ENCODE data around the gene TLE4.

The TLE4 gene

GRCh38 chr9:79663878-79664277 is 92.1 kb downstream of the TLE4 start:
- Histone ChIP-seq H3K36me3 (peaks cover 26 to 85% (median 68%) of the 10 kb centered on the region in 11 experiments), H3K9me3 (replicated peaks in 1 of 11) (no peaks in the 10 kb centered on the region), H3K4me1 (peaks cover 18 to 51% (median 29%) of the 10 kb centered on the region in 10 experiments), H3K27ac (peak overlapping the region in 1 of 11 experiments; percentile 14; a peak in 1 of 22 replicates), H3K4me3 (no peak overlapping the region), H4K20me1 (peaks cover 0 to 36% (median 15%) of the 10 kb centered on the region in 11 experiments; a peak in 12 of 22 replicates), H3K9ac (no peak overlapping the region), H3K27me3 (no peaks in the 10 kb centered on the region), H3K4me2 (peak overlapping the region in 5 of 11 experiments; percentile 7 to 42 (median 15); a peak in 6 of 22 replicates)
- no peak for TF ChIP-seq Cebpa-rat (IDR thresholded peaks at IDR 0.05)

- Histone ChIP-seq H4K20me1 (peaks cover 0 to 41% (median 15%) of the 10 kb centered on the region in 11 experiments; a peak in 12 of 22 replicates), H3K4me3 (no peak overlapping the region), H3K4me2 (peak overlapping the region in 4 of 11 experiments; percentile 10 to 42 (median 20); a peak in 5 of 22 replicates), H3K9ac (no peak overlapping the region), H3K27ac (peak overlapping the region in 1 of 11 experiments; percentile 14; a peak in 1 of 22 replicates), H3K4me1 (peaks cover 18 to 52% (median 29%) of the 10 kb centered on the region in 10 experiments), H3K9me3 (replicated peaks in 1 of 11) (no peaks in the 10 kb centered on the region), H3K27me3 (no peaks in the 10 kb centered on the region), H3K36me3 (peaks cover 24 to 86% (median 68%) of the 10 kb centered on the region in 11 experiments)
- no peak for TF ChIP-seq Cebpa-rat (IDR thresholded peaks at IDR 0.05)
Observed at GRCh38 chr9:79664375-79664831, 92.6 kb downstream of the TLE4 start.

DNA sequence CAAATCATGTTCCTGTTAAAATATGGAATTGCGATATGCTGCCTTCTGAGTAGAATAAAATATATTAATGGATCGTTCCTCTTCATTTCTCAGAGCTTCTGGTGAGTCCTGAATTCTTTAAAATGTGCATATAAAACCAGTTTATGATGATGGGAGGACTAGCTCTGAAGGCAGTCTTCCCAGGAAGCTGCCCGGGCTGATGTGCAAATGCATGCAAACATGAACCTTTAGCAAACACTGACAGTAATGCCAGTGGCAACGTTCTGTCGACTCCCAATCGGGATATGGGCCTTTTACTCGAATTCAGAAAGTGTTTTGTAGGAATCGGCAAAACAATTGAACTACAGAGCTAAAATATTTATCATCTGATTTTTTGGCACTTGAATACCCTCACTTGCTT is 93.6 kb downstream of the TLE4 start:
- Histone ChIP-seq H3K27me3 (no peaks in the 10 kb centered on the region), H3K4me1 (peaks cover 18 to 52% (median 29%) of the 10 kb centered on the region in 10 experiments), H3K9ac (no peak overlapping the region), H4K20me1 (peaks cover 0 to 46% (median 17%) of the 10 kb centered on the region in 11 experiments; a peak in 12 of 22 replicates), H3K27ac (no peak overlapping the region), H3K36me3 (peaks cover 26 to 88% (median 69%) of the 10 kb centered on the region in 11 experiments), H3K9me3 (replicated peaks in 1 of 11) (no peaks in the 10 kb centered on the region), H3K4me3 (no peak overlapping the region), H3K4me2 (no peak overlapping the region)
- no peak for TF ChIP-seq Cebpa-rat (IDR thresholded peaks at IDR 0.05)

GRCh38 chr9:79665931-79666330 is 94.2 kb downstream of the TLE4 start:
- Histone ChIP-seq H3K4me3 (no peak overlapping the region), H3K27ac (no peak overlapping the region), H3K4me1 (peaks cover 18 to 52% (median 29%) of the 10 kb centered on the region in 10 experiments), H3K4me2 (peak overlapping the region in 1 of 11 experiments; percentile 48; a peak in 2 of 22 replicates), H3K36me3 (peaks cover 27 to 89% (median 70%) of the 10 kb centered on the region in 11 experiments), H3K9ac (no peak overlapping the region), H3K27me3 (no peaks in the 10 kb centered on the region), H4K20me1 (peaks cover 0 to 51% (median 17%) of the 10 kb centered on the region in 11 experiments; a peak in 12 of 22 replicates), H3K9me3 (replicated peaks in 1 of 11) (no peaks in the 10 kb centered on the region)
- TF ChIP-seq Cebpa-rat (IDR thresholded peaks at IDR 0.05), result no peak

- H3K4me1 ChIP-seq, result peaks cover 16 to 48% (median 22%) of the 10 kb centered on the region in 10 experiments
- H3K9ac ChIP-seq, result no peak overlapping the region
- H3K9me3 ChIP-seq (replicated peaks in 1 of 11), result peaks cover 0 to 5% (median 0%) of the 10 kb centered on the region in 11 experiments; a peak in 1 of 22 replicates
- H4K20me1 ChIP-seq, result peaks cover 0 to 46% (median 15%) of the 10 kb centered on the region in 11 experiments; a peak in 12 of 22 replicates
- no peak for TF ChIP-seq Cebpa-rat (IDR thresholded peaks at IDR 0.05)
- no peak overlapping the region for H3K4me3 ChIP-seq
- no peak overlapping the region for H3K4me2 ChIP-seq
- no peak overlapping the region for H3K27ac ChIP-seq
- peaks cover 38 to 95% (median 82%) of the 10 kb centered on the region in 11 experiments for H3K36me3 ChIP-seq
- no peaks in the 10 kb centered on the region for H3K27me3 ChIP-seq
Observed at GRCh38 chr9:79667120-79667519, 95.4 kb downstream of the TLE4 start.

DNA sequence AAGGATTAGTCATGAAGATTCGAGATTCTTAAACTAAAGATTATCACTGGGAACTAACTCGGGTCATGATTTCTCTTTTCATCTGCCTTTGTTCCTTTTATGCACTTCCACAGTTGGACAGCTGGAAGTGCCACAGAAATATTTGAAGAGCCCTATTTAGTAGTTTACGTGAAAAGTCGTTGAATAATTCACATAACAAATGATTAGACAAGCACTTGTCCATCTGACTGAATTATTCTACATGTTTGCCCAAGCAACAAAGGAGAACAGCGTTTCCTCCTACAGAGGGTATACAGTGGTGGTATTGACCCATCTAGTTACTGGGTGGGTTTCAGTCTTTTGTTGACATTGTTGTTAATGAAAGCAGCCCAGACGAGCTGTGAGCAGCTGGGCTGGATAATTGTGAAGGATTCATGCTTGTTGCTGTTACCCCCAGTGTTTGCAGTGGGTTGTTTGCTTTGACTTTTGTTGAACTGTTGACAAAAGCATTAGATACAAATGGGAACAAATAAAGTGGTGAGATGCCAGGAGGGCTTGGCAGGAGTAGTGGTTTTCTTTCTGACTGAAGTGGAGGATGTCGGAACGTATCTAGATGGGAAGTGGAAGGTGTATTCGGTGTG is 96.2 kb downstream of the TLE4 start:
- Histone ChIP-seq H3K27ac (no peak overlapping the region), H3K36me3 (peaks cover 46 to 98% (median 90%) of the 10 kb centered on the region in 11 experiments), H3K27me3 (no peaks in the 10 kb centered on the region), H4K20me1 (peaks cover 0 to 43% (median 15%) of the 10 kb centered on the region in 11 experiments; a peak in 12 of 22 replicates), H3K9ac (no peak overlapping the region), H3K4me3 (no peak overlapping the region), H3K4me2 (no peak overlapping the region), H3K9me3 (replicated peaks in 1 of 11) (peaks cover 0 to 5% (median 0%) of the 10 kb centered on the region in 11 experiments; a peak in 1 of 22 replicates), H3K4me1 (peaks cover 13 to 42% (median 17%) of the 10 kb centered on the region in 10 experiments)
- no peak for TF ChIP-seq Cebpa-rat (IDR thresholded peaks at IDR 0.05)

DNA sequence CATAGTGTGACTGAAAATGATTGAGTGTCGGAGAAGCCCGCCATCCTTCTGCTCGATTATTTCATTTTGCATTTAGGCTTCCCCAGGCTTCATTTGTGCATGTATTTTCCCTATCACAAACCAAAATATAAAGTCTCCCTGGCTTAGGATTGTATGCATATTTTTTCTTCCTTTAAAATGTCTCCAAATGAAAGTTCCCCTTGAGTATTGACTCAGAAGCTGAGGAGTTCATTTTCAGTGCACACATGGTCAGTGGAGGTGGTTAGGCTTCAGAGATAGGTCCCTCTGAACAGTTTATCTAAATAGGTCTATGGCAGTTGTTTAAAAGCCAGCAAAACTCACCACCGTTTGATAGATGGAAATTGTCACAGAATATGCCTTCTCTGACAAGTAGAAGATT is 97.2 kb downstream of the TLE4 start:
- Histone ChIP-seq H3K9ac (no peak overlapping the region), H3K27me3 (no peaks in the 10 kb centered on the region), H3K36me3 (peaks cover 51 to 98% (median 94%) of the 10 kb centered on the region in 11 experiments), H3K9me3 (replicated peaks in 1 of 11) (peaks cover 0 to 5% (median 0%) of the 10 kb centered on the region in 11 experiments; a peak in 2 of 22 replicates), H3K4me2 (no peak overlapping the region), H3K27ac (no peak overlapping the region), H3K4me3 (no peak overlapping the region), H3K4me1 (peaks cover 4 to 37% (median 9%) of the 10 kb centered on the region in 10 experiments; a peak in 18 of 20 replicates), H4K20me1 (peaks cover 0 to 34% (median 11%) of the 10 kb centered on the region in 11 experiments; a peak in 12 of 22 replicates)
- TF ChIP-seq Cebpa-rat (IDR thresholded peaks at IDR 0.05), result no peak

DNA sequence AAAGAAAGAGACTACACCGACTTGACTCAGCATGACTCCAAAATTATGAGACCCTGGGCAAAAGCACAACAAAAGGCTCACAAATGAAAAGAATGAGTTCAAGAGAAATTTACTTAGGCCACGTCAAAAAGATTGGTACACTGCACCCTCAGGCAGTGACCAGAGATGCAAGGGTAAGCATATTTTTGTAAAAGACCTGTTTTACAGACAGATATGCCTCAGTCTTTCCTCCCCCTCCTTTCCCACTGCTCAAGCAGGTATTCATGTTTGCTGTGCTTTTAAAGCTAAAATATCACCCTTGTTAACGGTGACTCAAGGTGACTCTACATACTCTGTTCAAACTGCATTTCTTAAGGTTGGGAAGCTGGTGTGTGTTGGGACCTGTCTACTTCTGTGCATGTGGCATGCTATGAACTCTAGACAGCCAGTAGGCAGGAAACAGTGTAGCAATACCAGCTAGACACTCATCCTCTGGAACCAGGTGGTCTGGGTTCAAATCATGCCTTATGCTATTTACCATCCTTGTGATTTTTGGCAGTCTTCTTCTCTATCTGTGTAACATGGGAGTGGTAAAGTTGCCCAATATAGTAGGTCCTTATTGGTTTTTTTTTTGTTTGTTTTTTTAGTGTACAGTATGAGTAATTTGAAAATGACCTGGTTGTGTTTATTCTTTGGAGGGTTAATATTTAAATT is 98.7 kb downstream of the TLE4 start:
- peaks cover 0 to 28% (median 4%) of the 10 kb centered on the region in 10 experiments; a peak in 6 of 20 replicates for H3K4me1 ChIP-seq
- H4K20me1 ChIP-seq, result peaks cover 0 to 19% (median 2%) of the 10 kb centered on the region in 11 experiments; a peak in 7 of 22 replicates
- H3K4me2 ChIP-seq, result no peak overlapping the region
- peaks cover 0 to 9% (median 0%) of the 10 kb centered on the region in 11 experiments; a peak in 3 of 22 replicates for H3K9me3 ChIP-seq (replicated peaks in 1 of 11)
- H3K27ac ChIP-seq, result no peak overlapping the region
- H3K9ac ChIP-seq, result no peak overlapping the region
- no peak overlapping the region for H3K4me3 ChIP-seq
- no peaks in the 10 kb centered on the region for H3K27me3 ChIP-seq
- TF ChIP-seq Cebpa-rat (IDR thresholded peaks at IDR 0.05), result no peak
- H3K36me3 ChIP-seq, result peaks cover 51 to 99% (median 96%) of the 10 kb centered on the region in 11 experiments
